Stimulated activated CD8-positive, alpha-beta memory T cell treated with anti-CD3 and anti-CD28 coated beads, Interleukin-15, amount 100 ng/mL, for 24 hours (primary cell): Measurements from ENCODE around the gene PIK3R5.
"Not testable (repeated sequence)": the region's sequence is repeated elsewhere in the genome, so short reads cannot be mapped to it uniquely, and the experiment has no call there.

Experiments used
- DNase-seq: peaks from one replicate; pipeline ENCODE4 v3.0.0-alpha.2; 2020; ENCODE audit warnings: low read depth

PIK3R5 gene, protein sequence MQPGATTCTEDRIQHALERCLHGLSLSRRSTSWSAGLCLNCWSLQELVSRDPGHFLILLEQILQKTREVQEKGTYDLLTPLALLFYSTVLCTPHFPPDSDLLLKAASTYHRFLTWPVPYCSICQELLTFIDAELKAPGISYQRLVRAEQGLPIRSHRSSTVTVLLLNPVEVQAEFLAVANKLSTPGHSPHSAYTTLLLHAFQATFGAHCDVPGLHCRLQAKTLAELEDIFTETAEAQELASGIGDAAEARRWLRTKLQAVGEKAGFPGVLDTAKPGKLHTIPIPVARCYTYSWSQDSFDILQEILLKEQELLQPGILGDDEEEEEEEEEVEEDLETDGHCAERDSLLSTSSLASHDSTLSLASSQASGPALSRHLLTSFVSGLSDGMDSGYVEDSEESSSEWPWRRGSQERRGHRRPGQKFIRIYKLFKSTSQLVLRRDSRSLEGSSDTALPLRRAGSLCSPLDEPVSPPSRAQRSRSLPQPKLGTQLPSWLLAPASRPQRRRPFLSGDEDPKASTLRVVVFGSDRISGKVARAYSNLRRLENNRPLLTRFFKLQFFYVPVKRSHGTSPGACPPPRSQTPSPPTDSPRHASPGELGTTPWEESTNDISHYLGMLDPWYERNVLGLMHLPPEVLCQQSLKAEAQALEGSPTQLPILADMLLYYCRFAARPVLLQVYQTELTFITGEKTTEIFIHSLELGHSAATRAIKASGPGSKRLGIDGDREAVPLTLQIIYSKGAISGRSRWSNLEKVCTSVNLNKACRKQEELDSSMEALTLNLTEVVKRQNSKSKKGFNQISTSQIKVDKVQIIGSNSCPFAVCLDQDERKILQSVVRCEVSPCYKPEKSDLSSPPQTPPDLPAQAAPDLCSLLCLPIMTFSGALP

DNA sequence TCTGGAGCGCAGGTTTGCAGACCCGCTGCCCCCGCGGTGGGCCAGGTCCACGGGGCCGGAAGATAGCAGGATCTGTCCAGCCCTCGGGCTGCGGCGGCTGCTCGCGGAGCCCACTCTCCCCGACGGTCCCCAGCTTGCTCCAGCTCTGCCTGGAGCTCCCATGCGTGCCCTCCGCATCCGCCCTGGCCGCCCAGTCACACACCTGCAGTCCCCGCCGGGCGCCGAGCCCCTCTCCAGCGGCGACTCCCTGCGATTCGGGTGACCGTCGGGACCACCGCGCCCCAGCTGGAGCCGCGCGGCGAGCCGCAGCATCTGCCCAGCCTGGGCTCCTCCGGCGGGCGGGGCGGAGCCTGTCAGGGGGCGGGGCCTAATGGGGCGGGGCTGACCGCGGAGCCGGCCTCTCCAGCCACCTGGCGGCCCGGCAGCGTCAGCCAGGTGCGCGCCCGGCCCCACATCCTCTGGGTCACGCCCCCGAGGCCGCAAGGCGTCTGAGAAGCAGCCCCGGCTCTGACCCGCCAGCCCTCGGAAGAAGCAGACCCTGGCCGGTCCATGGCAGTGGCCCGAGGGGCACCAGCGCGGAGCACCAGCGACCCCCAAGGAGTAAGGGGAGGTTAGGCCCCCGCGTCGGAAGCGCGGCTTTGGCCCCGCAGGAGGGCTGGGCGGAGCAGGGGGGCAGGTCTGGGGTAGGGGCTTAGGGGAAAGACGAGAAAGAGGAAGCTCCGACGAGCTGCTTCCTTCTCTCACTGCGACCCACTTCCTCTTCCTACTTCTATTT lies at the start of gene PIK3R5:
Gene PIK3R5, minus strand, starts transcription at position 314 of the 775 bp plus-strand sequence. CDS start 54,213 bp downstream, outside the sequence.
- DNase-seq: peak; percentile 76

DNA sequence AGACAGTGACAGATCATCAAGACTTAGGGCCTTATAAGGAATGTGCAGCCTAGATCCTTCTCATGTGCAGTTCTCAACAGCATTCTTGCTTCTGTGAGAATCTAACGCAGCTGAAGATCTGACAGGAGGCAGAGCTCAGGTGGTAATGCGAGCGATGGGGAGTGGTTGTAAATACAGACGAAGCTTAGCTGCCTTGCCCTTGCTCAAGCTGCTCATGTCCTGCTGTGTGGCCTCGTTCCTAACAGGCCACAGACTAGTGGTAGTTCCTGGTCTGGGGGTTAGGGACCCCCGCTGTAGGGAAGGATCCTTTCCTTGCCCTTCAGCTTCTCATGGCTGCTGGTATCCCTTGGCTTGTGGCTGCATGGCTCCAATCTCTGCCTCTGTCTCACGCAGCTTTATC lies 45.5 kb upstream of the PIK3R5 start:
- DNase-seq: no peak

DNA sequence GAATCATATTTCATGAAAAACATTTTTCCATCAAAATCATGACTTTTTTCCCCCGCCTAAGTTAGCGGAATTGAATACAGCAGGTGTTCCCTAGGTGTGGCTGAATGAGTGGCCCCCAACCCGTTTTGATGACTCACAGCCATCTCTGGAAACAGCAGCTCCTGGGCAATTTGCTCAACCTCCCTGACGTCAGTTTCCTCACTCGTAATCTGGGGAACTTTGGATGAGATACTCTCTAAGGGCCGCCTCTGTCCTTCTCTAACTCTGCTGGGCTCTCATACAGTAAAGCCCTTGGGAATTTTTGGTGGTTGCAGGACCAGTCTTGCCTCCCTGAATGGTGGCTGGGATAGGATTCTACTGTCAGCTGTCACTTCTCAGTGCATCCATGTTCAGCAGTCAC lies 44.2 kb upstream of the PIK3R5 start:
- no peak for DNase-seq

DNA sequence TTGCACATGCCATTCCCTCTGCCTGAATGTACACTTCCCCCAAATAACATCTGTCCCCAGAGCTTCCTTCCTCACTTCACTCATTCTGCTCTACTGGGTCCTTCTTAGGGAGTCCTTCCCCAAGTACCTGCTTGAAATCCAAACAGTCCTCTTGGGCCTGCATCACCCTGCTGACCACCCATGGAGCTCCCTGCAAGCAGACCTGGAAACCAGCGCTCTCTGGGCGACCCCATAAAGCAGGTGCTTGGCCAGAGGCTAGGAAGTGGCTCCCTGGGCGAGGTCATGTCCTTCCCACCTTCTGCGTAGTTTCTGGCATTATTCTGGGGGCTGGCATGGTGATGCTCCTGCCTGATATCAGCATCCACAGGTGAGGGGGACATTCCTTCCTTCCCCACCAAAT lies 43.6 kb upstream of the PIK3R5 start:
- no peak for DNase-seq

DNA sequence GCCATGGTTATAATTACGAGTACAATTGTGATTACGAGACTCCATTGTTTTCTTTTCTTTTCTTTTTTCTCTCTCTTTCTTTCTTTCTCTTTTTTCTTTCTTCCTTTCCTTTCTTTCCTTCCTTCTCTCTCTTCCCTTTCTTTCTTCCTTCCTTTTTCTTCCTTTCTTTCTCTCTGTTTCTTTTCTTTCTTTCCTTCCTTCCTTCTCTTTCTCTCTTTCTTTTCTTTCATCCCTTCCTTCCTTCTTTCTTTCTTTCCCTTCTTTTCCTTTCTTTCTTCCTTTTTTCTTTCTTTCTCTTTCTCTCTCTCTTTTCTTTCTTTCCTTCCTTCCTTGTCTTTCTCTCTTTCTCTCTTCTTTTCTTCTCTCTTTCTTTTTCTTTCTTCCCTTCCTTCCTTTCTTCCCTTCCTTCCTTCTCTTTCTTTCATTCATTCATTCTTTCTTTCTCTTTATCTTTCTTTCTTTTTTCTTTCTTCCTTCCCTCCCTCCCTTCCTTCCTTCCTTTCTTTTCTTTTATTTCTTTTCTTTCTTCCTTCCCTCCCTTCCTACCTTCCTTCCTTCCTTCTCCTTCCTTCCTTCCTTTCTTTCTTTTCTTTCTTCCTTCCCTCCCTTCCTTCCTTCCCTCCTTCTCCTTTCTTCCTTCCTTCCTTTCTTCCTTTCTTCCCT lies 41.7 kb upstream of the PIK3R5 start:
- DNase-seq: no peak

DNA sequence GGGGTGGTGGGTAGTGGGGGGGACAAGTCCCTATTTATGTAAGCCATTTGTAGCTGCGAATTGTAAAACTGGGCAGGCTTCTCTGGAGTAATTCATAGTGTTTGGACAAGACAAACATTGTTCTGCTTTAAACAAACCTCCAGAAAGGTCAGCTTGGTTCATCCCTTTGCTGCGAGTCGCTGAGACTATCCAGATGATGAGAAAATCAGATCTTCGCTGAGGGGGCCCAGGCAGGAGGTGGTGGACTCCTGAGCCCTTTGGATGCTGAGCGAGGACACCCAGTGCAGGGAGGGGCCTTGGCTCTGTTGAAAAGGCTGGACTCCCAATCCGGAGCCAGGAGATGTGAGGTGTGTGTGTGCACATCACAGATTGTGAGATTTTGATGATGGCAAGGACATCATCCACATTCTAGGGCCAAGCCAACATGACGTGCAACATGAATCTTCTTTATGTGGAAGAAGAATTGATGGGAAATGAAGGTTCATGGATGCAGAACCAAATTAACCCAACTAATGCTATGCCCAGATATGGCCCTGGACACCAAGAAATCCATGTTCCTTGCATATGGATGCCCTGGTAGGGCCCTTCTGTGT lies 40.8 kb upstream of the PIK3R5 start:
- DNase-seq: no peak

DNA sequence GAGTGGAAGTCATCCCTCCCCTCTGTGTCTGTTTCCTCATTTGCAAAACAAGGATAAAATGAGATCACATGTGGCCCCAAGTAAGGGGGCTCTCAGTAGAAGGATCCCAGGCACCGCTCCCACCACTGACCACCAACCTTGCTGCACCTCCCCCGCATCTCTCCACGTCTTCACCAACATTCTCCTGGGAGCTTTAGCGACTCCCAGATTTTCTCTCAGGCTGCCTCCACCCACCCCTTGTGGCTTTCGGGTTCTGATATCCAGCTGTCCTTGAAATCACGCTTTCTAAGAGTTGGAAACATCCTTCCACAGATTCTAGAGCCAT lies 39.4 kb upstream of the PIK3R5 start:
- no peak for DNase-seq

DNA sequence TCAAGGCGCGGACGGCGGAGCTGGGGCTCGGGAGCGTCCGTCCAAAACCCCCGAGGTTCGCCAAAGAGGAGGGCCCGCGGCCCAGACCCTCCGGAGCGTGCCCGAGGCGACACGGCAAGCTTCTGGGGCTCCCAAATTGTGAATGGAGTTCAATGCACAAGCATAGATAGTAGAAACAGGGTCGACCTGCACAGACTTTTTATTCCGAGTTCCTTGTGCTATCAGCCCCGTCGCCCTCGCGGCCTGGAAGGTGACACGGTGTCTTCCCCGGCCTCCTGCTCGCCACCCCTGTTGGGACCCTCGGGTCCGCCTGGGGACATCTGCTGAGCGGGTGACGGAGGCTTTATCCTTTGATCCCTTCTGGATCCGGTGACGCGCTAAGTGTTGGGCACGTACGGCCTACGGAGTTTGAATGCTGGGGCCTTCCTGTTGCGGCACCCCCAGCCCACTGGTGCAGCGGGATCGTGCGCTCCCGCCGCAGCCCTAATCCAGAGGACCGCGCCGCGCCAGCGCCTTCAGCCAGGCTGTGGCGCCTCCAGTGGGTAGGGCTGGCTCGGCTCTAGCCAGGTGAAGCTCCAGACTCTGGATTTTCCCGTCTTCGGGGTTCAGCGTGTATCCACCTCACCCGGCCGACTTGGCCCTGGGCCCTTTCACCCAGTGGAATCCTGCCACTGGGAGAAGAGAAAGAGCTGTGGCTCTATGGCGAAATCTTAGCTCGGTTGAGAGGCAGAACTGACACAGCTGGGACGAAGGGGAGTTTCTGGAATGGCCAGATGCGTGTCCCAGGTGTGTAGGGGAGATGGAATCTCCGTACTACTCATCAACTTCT lies 38.8 kb upstream of the PIK3R5 start:
- DNase-seq: no peak

DNA sequence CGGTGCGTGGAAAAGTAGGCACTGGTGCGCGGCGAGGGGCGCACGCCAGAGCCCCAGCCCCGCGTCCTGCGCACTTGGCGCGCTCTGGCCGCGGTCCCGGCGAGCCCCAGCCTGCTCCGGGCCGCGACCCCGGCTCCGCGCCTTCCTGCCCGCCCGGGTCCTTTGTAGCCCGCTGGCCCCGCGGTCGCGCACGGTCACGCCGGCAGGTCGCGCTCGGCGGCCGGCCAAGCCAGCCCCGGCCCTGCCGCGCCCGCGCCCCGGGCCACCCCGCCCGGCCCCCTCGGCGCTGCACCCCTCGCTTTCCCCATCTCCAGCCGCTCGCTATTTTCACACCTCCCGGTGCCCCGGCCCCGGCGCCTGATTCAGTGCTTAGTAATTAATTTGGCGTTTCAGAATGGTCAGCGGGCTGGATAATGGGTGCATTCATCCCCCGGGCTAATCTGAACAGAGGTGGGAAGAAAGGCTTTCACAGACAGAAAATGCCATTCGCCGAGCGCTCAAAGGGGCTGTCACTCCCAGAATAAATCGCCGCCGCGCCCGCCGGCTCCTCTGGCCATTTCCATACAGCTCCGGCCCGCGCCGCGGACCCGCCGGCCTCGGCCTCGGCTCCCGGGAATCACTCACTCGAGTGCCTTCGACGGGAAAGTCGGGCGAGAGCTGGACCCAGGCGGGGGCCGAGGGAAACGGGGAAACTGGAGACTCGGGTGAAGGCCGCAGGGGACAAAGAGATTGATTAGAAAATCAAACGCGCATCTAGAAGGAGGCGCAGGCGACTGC lies 38.0 kb upstream of the PIK3R5 start:
- no peak for DNase-seq

DNA sequence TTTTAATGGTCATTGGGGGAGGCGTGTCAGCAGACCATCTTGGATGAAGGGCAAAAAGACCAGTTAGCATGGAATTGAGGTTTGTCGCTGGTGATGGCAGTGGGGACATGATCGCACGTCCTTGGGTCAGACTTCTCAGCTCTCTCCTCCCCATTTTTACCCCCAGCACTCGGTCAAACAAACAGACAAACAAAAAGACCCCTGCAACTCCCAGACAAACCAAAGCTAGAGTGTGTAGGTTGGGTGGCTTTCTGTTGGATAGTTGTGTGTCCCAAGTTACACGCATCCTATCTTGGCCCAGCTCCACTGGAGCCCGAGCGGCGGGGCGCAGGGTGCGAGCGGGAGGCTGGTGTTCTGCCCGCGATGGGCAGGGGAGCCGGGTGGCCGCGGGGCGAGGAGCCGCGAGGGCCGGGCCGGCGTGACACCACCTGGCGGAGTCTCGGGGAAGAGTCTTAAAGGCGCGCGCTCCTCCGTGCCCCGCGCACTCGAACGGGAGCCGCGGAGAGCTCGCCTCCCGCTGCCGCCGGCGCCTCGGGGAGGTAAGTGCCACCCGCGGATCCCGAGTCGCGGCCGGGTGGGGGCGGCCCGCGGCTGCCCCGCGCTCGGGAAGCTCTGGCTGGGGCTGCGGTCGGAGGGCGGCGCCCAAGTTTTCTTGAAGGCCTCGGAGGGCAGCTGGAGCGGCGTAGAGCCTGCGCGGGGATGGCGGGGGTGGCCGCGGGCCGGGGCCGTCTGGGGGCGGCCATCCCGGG lies 37.3 kb upstream of the PIK3R5 start:
- no peak for DNase-seq

DNA sequence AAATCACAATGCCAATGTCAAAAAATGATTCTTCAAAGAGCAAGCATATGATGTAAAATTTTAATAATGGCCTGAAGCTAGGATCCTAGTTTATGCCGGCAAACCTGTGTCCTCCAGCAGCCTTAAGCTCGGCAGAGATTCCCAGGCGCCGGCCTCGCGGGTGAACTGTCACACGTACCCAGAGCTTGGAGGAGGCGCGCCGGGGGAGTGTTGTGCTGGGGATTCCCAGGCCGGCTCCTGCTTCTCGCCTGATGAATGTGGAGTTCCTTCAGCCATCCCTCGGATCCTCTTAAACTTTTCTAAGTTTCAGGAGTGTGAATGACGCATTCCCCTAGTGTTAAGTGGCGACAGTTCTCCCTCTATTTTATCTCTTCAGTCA lies 36.7 kb upstream of the PIK3R5 start:
- DNase-seq: no peak

DNA sequence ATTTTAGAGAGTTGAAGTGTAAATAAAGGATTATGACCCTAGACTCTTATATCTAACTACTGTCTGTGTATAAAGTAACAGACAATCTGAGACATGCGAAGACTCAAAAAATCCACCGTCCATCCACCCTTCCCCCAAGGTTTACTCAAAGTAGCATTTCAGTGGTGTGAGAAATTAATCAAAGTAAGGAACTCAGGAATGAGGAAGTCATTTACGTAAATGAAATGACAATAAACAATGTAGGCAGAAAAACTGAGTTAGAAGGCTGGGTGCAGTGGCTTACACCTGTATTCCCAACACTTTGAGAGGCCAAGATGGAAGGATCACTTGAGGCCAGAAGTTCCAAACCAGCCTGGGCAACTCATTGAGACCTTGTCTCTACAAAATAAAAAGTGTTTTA lies 36.1 kb upstream of the PIK3R5 start:
- DNase-seq: no peak

DNA sequence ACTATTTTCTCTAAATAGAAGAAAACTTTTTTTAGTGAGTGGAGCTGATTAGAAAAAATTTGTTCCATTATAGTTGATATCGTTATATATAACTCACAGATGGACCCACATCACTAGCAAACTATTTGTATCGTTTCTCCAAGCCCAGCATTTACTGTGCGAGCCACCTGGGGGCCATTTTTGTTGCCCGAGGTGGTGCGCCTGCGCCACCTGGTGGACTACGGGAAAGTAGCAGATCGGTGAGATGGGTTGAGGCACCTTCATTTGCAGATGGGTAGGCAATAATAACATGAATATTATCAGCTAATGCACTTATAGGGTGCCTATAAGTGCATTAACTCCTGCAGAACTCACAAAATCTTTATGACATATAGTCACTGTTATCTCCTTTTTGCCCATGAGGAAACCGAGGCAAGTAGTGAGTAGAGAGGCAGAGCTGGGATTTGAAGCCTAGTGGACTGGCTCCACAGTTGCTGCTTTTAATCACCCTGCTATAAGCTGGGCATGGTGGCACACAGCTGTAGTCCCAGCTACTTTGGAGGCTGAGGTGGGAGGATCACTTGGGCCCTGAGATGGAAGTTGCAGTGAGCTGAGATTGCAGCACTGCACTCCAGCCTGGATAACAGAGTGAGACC lies 32.6 kb upstream of the PIK3R5 start:
- peak; percentile 63 for DNase-seq

DNA sequence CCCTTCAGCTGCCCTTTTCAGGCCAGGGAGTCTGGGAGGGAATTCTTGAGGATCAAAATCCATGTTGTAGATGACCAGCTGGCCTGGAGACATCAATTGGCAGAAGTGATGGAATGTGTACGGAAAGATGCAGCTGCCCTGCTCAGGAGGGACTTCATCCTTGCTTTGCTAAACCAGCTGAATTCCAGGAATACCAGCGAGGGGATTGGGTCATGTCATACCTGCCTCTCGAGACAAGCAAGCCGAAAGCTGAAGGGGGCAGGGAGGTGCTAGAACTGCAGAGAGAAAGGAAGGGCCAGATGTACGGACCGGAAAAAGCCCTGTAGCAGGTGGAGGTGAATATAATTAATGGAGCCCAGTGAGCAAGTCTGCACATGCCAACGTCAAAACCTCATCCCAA lies 30.2 kb upstream of the PIK3R5 start:
- DNase-seq: no peak

DNA sequence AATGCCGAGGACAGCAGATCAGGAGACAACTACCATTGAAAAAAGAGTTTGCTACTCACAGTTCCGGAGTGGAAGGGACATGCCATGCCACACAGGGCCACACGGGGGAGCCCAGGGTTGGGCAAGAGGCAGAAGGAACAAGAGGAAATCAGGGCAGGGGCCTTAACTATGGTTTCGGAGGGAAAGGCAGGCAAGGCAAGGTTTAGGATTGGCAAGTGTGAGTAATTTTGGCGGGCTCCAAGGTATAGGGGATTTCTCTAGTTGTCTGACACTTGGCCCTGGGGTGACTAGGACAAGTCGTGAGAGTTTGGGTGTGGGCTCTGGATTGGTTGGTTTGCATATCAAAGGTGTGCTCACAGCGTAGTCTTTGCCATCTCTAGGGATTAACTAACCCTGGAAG lies 28.8 kb upstream of the PIK3R5 start:
- peak; percentile 24 for DNase-seq

DNA sequence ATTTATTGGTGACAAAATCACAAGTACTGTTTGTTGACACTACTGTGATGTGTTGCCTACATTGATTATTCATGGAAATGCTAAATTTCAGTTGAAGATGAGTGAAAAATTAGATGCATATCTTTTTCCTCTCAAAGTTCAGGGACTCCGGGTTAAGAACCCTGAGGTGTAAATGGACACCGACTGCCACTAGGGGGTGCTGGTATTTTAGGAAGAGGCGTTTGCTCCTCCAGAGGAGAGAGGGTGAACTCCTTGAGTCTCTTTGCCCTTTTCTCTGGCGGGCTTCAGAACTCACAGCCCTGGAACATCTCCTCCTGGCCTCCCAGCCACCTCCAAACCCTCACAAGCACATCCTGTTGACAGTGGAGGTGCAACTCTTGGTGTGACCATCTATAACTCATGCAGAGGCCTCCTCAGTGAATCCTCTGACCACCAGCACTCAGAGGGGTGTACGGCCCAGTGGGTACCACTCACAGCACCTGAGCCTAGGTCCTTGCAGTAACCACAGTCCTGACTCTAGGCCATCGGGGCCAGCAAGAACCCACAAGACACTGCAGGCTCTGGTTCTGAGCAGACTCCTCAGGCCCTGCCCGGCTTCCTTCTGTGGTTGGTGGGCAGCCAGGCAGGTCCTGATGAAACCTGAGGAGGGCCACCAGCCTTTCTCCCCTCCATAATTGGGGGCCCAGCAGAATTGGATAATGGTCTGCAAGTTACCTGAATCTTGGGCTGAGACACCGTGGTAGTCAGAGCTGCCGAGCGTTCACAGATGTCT lies 26.2 kb upstream of the PIK3R5 start:
- peak; percentile 26 for DNase-seq

DNA sequence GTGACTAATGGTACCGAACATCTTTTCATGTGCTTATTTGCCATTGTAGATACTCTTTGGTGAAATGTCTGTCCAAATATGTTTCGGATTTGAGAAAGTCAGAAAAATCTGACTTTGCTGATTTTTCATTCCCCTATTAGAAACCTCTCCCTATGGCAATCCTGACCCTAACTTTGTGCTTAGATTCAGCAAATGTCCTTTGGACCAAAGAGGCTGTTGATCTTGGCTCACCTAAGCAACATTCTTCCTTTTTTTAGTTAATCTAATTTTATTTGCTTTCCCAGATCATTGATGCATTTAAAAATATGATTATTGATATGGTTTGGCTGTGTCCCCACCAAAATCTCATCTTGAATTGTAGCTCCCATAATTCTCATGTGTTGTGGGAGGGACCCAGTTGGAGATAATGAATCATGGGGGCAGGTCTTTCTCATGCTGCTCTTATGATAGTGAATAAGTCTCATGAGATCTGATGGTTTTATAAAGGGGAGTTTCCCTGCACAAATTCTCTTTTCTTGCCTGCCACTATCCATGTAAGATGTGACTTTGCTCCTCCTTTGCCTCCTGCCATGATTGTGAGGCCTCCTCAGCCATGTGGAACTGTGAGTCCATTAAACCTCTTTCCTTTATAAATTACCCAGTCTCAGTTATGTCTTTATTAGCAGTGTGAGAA lies 22.9 kb upstream of the PIK3R5 start:
- not testable (repeated sequence) for DNase-seq
